Endodermal cell (in vitro differentiated cells): ENCODE measurements around the gene ABCA9. TPM values are rescaled to one million over a fixed set of nuclear protein-coding genes. Genes with fewer than 3 reads are reported as not detected.

Experiments
- DNase-seq: peaks from one replicate; pipeline ENCODE4 v3.0.0-alpha.2; 2017
- H3K27ac ChIP-seq: 2 replicates; pipeline ENCODE4 v1.5.1; 2013; ENCODE audit warnings: mild to moderate bottlenecking, low read depth, low read length, moderate library complexity
- H3K27me3 ChIP-seq: 2 replicates; pipeline ENCODE4 v1.6.1; 2013; ENCODE audit warnings: mild to moderate bottlenecking, low read length, moderate library complexity; ENCODE audit not compliant: insufficient read depth, control insufficient read depth, poor library complexity, severe bottlenecking
- H3K36me3 ChIP-seq: 2 replicates; pipeline ENCODE4 v1.7.0; 2013; ENCODE audit warnings: mild to moderate bottlenecking, low read length, moderate library complexity; ENCODE audit not compliant: control insufficient read depth, insufficient read depth
- H3K4me1 ChIP-seq: one replicate; pipeline ENCODE4 v1.7.0; 2013; ENCODE audit warnings: low read length; ENCODE audit not compliant: control insufficient read depth, insufficient read depth
- H3K4me3 ChIP-seq: 2 replicates; pipeline ENCODE4 v1.5.1; 2013; ENCODE audit warnings: mild to moderate bottlenecking, low read length, moderate library complexity
- H3K9ac ChIP-seq: 2 replicates; pipeline ENCODE4 v1.6.1; 2013; ENCODE audit warnings: mild to moderate bottlenecking, low read length, moderate library complexity; ENCODE audit not compliant: poor library complexity, severe bottlenecking; ENCODE audit errors: extremely low read depth
- H3K9me3 ChIP-seq: 2 replicates; pipeline ENCODE4 v1.6.1; 2013; ENCODE audit warnings: mild to moderate bottlenecking, low read length, moderate library complexity; ENCODE audit not compliant: control insufficient read depth
- H3K27ac Mint-ChIP-seq: 2 replicates; pipeline ENCODE4 v1.8.0; 2020; ENCODE audit warnings: mixed read lengths
- H3K27me3 Mint-ChIP-seq: 2 replicates; pipeline ENCODE4 v1.8.0; 2021; ENCODE audit warnings: mild to moderate bottlenecking, mixed read lengths; ENCODE audit not compliant: insufficient read depth
- H3K36me3 Mint-ChIP-seq: 2 replicates; pipeline ENCODE4 v1.8.0; 2020; ENCODE audit warnings: low read depth, mixed read lengths
- H3K4me1 Mint-ChIP-seq: 2 replicates; pipeline ENCODE4 v1.8.0; 2020; ENCODE audit warnings: mixed read lengths
- H3K4me3 Mint-ChIP-seq: 2 replicates; pipeline ENCODE4 v1.8.0; 2020; ENCODE audit warnings: mild to moderate bottlenecking, moderate library complexity, mixed read lengths
- H3K9me3 Mint-ChIP-seq: 2 replicates; pipeline ENCODE4 v1.8.0; 2020; ENCODE audit warnings: mild to moderate bottlenecking, mixed read lengths
- CTCF ChIP-seq: fragments of 200-600 bp; sonication (generic); conservative IDR thresholded peaks from 2 replicates; pipeline ENCODE4 v1.5.0; 2021; ENCODE audit warnings: antibody characterized with exemption, mild to moderate bottlenecking
- WGBS, 2 experiments: methylation state at CpG; one replicate each; pipeline versions ENCODE4 v1.1.5 to v1.1.7; 2013; ENCODE audit warnings: missing lambda C conversion rate in 2 of 2, mixed read lengths in 1 of 2; ENCODE audit not compliant: insufficient coverage in 1 of 2, insufficient read length in 1 of 2; 5-methylcytosine and 5-hydroxymethylcytosine counted together
- total RNA-seq, 2 donors: library from RNA; stranded (reverse); fragmentation: NEBNext Ultra II Directional in 1 of 2; extraction: Animal tissue kit (Norgen Biotek cat#: 25700) in 1 of 2; gene quantifications; 2 replicates in 1 of 2; 3 replicates in 1 of 2; pipeline ENCODE4 v1.2.1, GENCODE V29; 2021

Gene ABCA9
- total RNA-seq, 2 donors from 2014 or later = not detected

GRCh38 chr17:69103557-69104233 lies 43.0 kb upstream of the ABCA9 start:
- Mint-ChIP-seq H3K4me1 (peaks cover 9% of the 10 kb centered on the region), H3K27me3 (no peaks in the 10 kb centered on the region), H3K9me3 (no peaks in the 10 kb centered on the region), H3K4me3 (no peak overlapping the region), H3K36me3 (no peaks in the 10 kb centered on the region), H3K27ac (no peak overlapping the region)
- no peak overlapping the region for H3K9ac ChIP-seq
- no peaks in the 10 kb centered on the region for H3K36me3 ChIP-seq
- H3K4me3 ChIP-seq = no peak overlapping the region
- TF ChIP-seq CTCF = no peak
- no peaks in the 10 kb centered on the region for H3K9me3 ChIP-seq
- no peak for DNase-seq
- no peaks in the 10 kb centered on the region for H3K27me3 ChIP-seq
- H3K27ac ChIP-seq = no peak overlapping the region
- WGBS, 2 experiments = 92 to 93% methylated on average over 5 to 9 of the region's 9 CpGs
- no peaks in the 10 kb centered on the region for H3K4me1 ChIP-seq

- H3K36me3 Mint-ChIP-seq = no peaks in the 10 kb centered on the region
- Histone ChIP-seq H3K4me3 (no peak overlapping the region), H3K27me3 (no peaks in the 10 kb centered on the region), H3K27ac (no peak overlapping the region), H3K9me3 (no peaks in the 10 kb centered on the region), H3K9ac (no peak overlapping the region), H3K36me3 (no peaks in the 10 kb centered on the region), H3K4me1 (no peaks in the 10 kb centered on the region)
- no peak for TF ChIP-seq CTCF
- H3K27me3 Mint-ChIP-seq = no peaks in the 10 kb centered on the region
- WGBS, 2 experiments = 97% methylated on average over 3 of the region's 4 CpGs; no CpG with 5 or more reads in 1 of the 2 experiments
- H3K9me3 Mint-ChIP-seq = no peaks in the 10 kb centered on the region
- peaks cover 3% of the 10 kb centered on the region for H3K4me1 Mint-ChIP-seq
- H3K4me3 Mint-ChIP-seq = no peak overlapping the region
- no peak for DNase-seq
- H3K27ac Mint-ChIP-seq = no peak overlapping the region
Measured at GRCh38 chr17:69098625-69099024, 37.9 kb upstream of the ABCA9 start.

GRCh38 chr17:69096541-69096940 lies 35.8 kb upstream of the ABCA9 start:
- no peaks in the 10 kb centered on the region for H3K9me3 ChIP-seq
- no peaks in the 10 kb centered on the region for H3K36me3 ChIP-seq
- Mint-ChIP-seq H3K27me3 (no peaks in the 10 kb centered on the region), H3K9me3 (no peaks in the 10 kb centered on the region), H3K27ac (no peak overlapping the region), H3K4me3 (no peak overlapping the region), H3K36me3 (no peaks in the 10 kb centered on the region), H3K4me1 (no peaks in the 10 kb centered on the region)
- no peak overlapping the region for H3K27ac ChIP-seq
- no peaks in the 10 kb centered on the region for H3K4me1 ChIP-seq
- no peak for DNase-seq
- no peaks in the 10 kb centered on the region for H3K27me3 ChIP-seq
- TF ChIP-seq CTCF = no peak
- H3K9ac ChIP-seq = no peak overlapping the region
- no peak overlapping the region for H3K4me3 ChIP-seq
- 91% methylated on average over 1 of the region's 1 CpG; no CpG with 5 or more reads in 1 of the 2 experiments for WGBS, 2 experiments
